Measurements from ENCODE around the gene AP1S2.
"Not testable (repeated sequence)": the region's sequence is repeated elsewhere in the genome, so short reads cannot be mapped to it uniquely, and the experiment has no call there.

Gene AP1S2

DNA sequence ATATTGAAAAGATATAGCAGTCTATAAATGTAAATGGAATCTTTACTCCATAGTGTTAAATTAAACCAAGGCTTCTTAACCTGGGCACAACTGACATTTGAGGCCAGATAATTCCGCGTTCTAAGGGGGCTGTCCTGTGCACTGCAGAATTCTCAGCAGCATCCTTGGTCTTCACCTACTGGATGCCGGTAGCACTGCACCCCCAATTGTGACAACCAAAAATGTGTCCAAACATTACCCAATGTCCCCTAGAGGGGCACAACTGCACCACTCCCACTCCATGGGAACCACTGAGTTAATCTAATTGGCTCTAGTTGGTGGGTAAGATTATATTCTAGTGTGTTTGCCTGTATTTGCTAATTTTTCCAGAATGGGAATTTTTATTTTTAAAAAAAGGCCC lies 16.6 kb downstream of the AP1S2 start:
- H3K27ac ChIP-seq = no peak overlapping the region
- TF ChIP-seq, protein P1, sequence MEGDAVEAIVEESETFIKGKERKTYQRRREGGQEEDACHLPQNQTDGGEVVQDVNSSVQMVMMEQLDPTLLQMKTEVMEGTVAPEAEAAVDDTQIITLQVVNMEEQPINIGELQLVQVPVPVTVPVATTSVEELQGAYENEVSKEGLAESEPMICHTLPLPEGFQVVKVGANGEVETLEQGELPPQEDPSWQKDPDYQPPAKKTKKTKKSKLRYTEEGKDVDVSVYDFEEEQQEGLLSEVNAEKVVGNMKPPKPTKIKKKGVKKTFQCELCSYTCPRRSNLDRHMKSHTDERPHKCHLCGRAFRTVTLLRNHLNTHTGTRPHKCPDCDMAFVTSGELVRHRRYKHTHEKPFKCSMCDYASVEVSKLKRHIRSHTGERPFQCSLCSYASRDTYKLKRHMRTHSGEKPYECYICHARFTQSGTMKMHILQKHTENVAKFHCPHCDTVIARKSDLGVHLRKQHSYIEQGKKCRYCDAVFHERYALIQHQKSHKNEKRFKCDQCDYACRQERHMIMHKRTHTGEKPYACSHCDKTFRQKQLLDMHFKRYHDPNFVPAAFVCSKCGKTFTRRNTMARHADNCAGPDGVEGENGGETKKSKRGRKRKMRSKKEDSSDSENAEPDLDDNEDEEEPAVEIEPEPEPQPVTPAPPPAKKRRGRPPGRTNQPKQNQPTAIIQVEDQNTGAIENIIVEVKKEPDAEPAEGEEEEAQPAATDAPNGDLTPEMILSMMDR (conservative IDR thresholded peaks at IDR 0.05) = peak; percentile 17; the same call in 1 of the 2 replicates
- TF ChIP-seq ZFX (IDR thresholded peaks at IDR 0.05) = no peak

DNA sequence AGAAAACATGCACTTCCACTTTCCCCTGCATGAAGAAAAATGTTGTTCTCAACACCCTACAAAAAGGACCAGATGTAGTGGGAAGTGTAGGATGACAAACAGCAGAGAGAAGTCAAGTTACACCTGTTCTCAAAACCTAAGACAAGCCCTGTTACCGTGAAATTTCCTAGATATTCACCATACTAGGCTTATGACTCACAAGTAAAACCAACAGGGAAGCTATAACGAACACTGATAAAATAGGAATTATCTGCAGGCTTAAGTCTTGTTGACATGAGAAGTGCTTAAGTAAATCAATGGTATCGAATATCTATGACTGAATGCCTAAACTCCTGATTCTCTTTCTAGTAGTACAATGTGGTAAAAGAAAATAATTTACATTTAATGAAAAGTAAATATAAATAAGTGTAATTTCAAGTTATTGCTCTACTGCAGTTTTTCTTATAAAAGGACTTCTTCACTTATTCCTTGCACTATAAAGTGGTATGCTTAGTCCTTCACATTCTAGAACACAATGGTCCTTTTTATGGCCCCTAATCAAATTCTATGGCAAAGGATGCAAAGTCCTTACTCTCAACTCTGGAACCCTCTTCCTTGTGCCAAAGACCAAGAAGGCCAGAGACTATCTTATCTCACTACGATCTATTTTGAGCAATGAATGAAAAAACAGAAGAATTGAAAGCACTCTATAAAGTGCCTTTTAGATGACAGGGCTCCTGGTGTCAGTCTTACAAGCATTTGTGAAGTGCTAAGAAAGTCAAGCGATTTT lies 19.6 kb downstream of the AP1S2 start:
- no peak for TF ChIP-seq ZFX (IDR thresholded peaks at IDR 0.05)
- TF ChIP-seq, protein P1 (conservative IDR thresholded peaks at IDR 0.05) = no peak
- H3K27ac ChIP-seq = no peak overlapping the region

DNA sequence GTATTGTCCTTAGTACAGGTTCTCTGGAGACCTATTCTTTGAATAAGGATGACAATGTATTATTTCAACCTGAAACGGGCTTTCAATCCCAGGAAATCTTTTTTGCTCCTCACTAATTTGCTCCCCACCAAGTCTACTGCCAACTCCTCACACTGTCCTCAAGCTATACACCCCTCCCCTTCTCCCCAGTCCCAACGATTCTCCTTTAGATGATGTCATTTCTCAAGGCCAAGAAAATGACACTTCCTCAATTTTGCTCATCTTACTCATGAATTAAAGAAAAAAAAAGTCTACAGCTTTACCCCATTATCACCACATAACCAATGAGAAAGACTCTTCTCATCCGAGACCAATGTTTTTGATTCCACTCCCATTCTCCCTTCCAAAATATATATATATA lies 20.6 kb downstream of the AP1S2 start:
- TF ChIP-seq, protein P1 (conservative IDR thresholded peaks at IDR 0.05) = no peak
- no peak for TF ChIP-seq ZFX (IDR thresholded peaks at IDR 0.05)
- H3K27ac ChIP-seq = no peak overlapping the region

- H3K27ac ChIP-seq = not testable (repeated sequence)
Observed at GRCh38 chrX:15831347-15831746, 23.3 kb downstream of the AP1S2 start.

GRCh38 chrX:15829217-15829616 lies 25.4 kb downstream of the AP1S2 start:
- H3K27ac ChIP-seq = no peak overlapping the region
- no peak for TF ChIP-seq ZFX (IDR thresholded peaks at IDR 0.05)
- TF ChIP-seq, protein P1 (conservative IDR thresholded peaks at IDR 0.05) = no peak

- no peak overlapping the region for H3K27ac ChIP-seq
- TF ChIP-seq, protein P1 (conservative IDR thresholded peaks at IDR 0.05) = no peak
- no peak for TF ChIP-seq ZFX (IDR thresholded peaks at IDR 0.05)
Observed at GRCh38 chrX:15825936-15826335, 28.7 kb downstream of the AP1S2 start.

DNA sequence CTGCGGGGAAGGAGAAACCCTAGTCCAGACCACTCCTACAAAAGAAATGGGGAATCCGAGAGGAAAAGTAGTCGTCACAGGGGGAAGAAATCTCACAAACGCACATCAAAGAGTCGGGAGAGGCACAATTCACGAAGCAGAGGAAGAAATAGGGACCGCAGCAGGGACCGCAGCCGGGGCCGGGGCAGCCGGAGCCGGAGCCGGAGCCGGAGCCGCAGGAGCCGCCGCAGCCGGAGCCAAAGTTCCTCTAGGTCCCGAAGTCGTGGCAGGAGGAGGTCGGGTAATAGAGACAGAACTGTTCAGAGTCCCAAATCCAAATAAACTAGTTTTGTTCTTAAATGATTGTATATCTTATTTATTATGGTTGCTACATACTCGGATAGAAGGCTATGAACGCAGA lies 31.7 kb downstream of the AP1S2 start:
- no peak overlapping the region for H3K27ac ChIP-seq
- TF ChIP-seq, protein P1 (conservative IDR thresholded peaks at IDR 0.05) = no peak
- no peak for TF ChIP-seq ZFX (IDR thresholded peaks at IDR 0.05)
